Measurements from ENCODE around the gene LSM2.

The LSM2 gene

GRCh38 chr6:31775633-31776484 is 30.9 kb downstream of the LSM2 start:
- DNase-seq, result no peak

- no peak for DNase-seq
These were observed 31.6 kb downstream of the LSM2 start for GRCh38 chr6:31775184-31775583.

- DNase-seq, result no peak
These were observed 34.8 kb downstream of the LSM2 start for GRCh38 chr6:31771992-31772358.

GRCh38 chr6:31770860-31771259 is 35.9 kb downstream of the LSM2 start:
- no peak for DNase-seq

- DNase-seq, result no peak
These were observed 36.9 kb downstream of the LSM2 start for GRCh38 chr6:31769684-31770371.

- no peak for DNase-seq
These were observed 38.2 kb downstream of the LSM2 start for GRCh38 chr6:31768363-31769257.

- no peak for DNase-seq
These were observed 39.6 kb downstream of the LSM2 start for GRCh38 chr6:31767096-31767645.

GRCh38 chr6:31765910-31766794 is 40.6 kb downstream of the LSM2 start:
- no peak for DNase-seq

- DNase-seq, result no peak
These were observed 41.2 kb downstream of the LSM2 start for GRCh38 chr6:31765559-31765909.

- DNase-seq, result no peak
These were observed 42.6 kb downstream of the LSM2 start for GRCh38 chr6:31764198-31764597.

GRCh38 chr6:31763619-31763940 is 43.2 kb downstream of the LSM2 start:
- no peak for DNase-seq

- no peak for DNase-seq
These were observed 43.7 kb downstream of the LSM2 start for GRCh38 chr6:31762878-31763618.

- no peak for DNase-seq
These were observed 44.4 kb downstream of the LSM2 start, which contains the start of gene SAPCD1 for GRCh38 chr6:31762356-31762755. Gene SAPCD1, plus strand, starts transcription at chr6:31762656. Its CDS starts 399 bp downstream, at chr6:31763055.

- no peak for DNase-seq
These were observed 45.4 kb downstream of the LSM2 start for GRCh38 chr6:31761343-31761742.

- no peak for DNase-seq
These were observed 46.0 kb downstream of the LSM2 start for GRCh38 chr6:31760790-31761189.

GRCh38 chr6:31758281-31758680 is 48.5 kb downstream of the LSM2 start:
- no peak for DNase-seq

GRCh38 chr6:31752739-31753319 is 53.9 kb downstream of the LSM2 start:
- no peak for DNase-seq

GRCh38 chr6:31750411-31751022 is 56.2 kb downstream of the LSM2 start:
- DNase-seq, result no peak

- no peak for DNase-seq
These were observed 57.3 kb downstream of the LSM2 start for GRCh38 chr6:31749301-31750036.

Measured in GOT3 (cell line).